SU-DHL-6 (cell line): ENCODE results near the gene KIF5B.
"Not testable (repeated sequence)": the region's sequence is repeated elsewhere in the genome, so short reads cannot be mapped to it uniquely, and the experiment has no call there.

Experiments
- H2AFZ ChIP-seq: fragments of 200-600 bp; sonication (generic); 2 replicates; pipeline ENCODE4 v1.6.1; 2014; ENCODE audit warnings: low read depth, mild to moderate bottlenecking, moderate library complexity, mixed read lengths, antibody characterized with exemption, low read length; ENCODE audit not compliant: severe bottlenecking
- H3F3A ChIP-seq: fragments of 200-600 bp; shearing (Covaris generic); 2 replicates; pipeline ENCODE4 v1.6.0; 2016; ENCODE audit warnings: antibody characterized with exemption, mild to moderate bottlenecking; ENCODE audit not compliant: insufficient read depth
- H3K27ac ChIP-seq: fragments of 200-600 bp; sonication (generic); 2 replicates; pipeline ENCODE4 v1.5.1; 2016; ENCODE audit warnings: low read depth, mild to moderate bottlenecking, low read length, moderate library complexity, mixed read lengths
- H3K27me3 ChIP-seq: fragments of 200-600 bp; sonication (generic), shearing (Covaris generic); 2 replicates; pipeline ENCODE4 v1.6.0; 2014; ENCODE audit warnings: mild to moderate bottlenecking, low read length
- H3K36me3 ChIP-seq: fragments of 200-600 bp; sonication (generic); 2 replicates; pipeline ENCODE4 v1.6.1; 2014; ENCODE audit warnings: mild to moderate bottlenecking, low read length, mixed read lengths
- H3K4me2 ChIP-seq: fragments of 300-600, 200-600 bp; shearing (Covaris generic), sonication (generic); 2 replicates; pipeline ENCODE4 v1.6.0; 2014; ENCODE audit warnings: low read length, low read depth, mild to moderate bottlenecking; ENCODE audit not compliant: poor library complexity, severe bottlenecking
- H3K4me3 ChIP-seq: fragments of 200-600 bp; sonication (generic); 2 replicates; pipeline ENCODE4 v1.5.1; 2014; ENCODE audit warnings: antibody characterized with exemption, low read length, mild to moderate bottlenecking, mixed read lengths; ENCODE audit not compliant: insufficient read depth, poor library complexity, severe bottlenecking
- H3K79me2 ChIP-seq: fragments of 200-600 bp; sonication (generic); 2 replicates; pipeline ENCODE4 v1.6.1; 2014; ENCODE audit warnings: mild to moderate bottlenecking, low read length, moderate library complexity; ENCODE audit not compliant: insufficient read depth
- H3K9ac ChIP-seq: fragments of 200-600 bp; sonication (generic); 2 replicates; pipeline ENCODE4 v1.7.0; 2014; ENCODE audit warnings: mild to moderate bottlenecking, low read length
- H3K9me2 ChIP-seq: fragments of 200-600 bp; sonication (generic); replicated peaks from 2 replicates; pipeline ENCODE4 v1.6.1; 2014; ENCODE audit warnings: low read length; ENCODE audit not compliant: insufficient read depth
- H3K9me3 ChIP-seq: fragments of 200-600 bp; sonication (generic); 2 replicates; pipeline ENCODE4 v1.6.1; 2014; ENCODE audit warnings: low read length, mixed read lengths; ENCODE audit not compliant: insufficient read depth
- H4K20me1 ChIP-seq: fragments of 200-600 bp; sonication (generic); 2 replicates; pipeline ENCODE4 v1.6.1; 2014; ENCODE audit warnings: low read depth, mild to moderate bottlenecking, antibody characterized with exemption, low read length, moderate library complexity, mixed read lengths
- EZH2phosphoT487 ChIP-seq: fragments of 200-600 bp; sonication (generic), shearing (Covaris generic); conservative IDR thresholded peaks from 2 replicates; pipeline ENCODE4 v1.6.1; 2018; ENCODE audit warnings: mild to moderate bottlenecking, antibody characterized with exemption, low read length, moderate library complexity, mixed read lengths
- TF ChIP-seq, protein P1 (sequence below): fragments of 200-600 bp; sonication (generic); IDR thresholded peaks from one replicate; pipeline ENCODE4 v1.5.1; 2017; ENCODE audit warnings: antibody characterized with exemption, mild to moderate bottlenecking, low read length, moderate library complexity; ENCODE audit not compliant: insufficient read depth, poor library complexity, severe bottlenecking

Gene KIF5B

DNA sequence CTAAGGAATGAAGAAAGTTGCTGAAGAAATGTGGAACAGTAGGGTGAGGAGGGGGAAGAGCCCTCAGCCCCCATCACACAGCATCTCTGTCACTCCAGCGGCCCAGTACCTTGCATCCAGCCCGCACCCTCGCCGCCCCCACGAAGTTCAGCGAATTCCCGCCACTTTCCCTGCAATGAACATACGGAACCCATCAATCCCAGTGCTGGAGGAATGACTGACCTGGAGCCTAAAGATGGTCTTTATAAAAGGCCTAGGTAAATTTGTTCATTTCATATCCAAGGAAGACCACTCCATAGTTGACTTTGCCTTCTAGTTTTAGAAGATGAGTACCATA, 779 bp upstream of the KIF5B start:
- Histone ChIP-seq H2AFZ (peak overlapping the region; percentile 97), H4K20me1 (peaks cover 30% of the 10 kb centered on the region), H3K9me3 (no peaks in the 10 kb centered on the region), H3K27ac (no peak overlapping the region), H3K79me2 (peaks cover 41% of the 10 kb centered on the region), H3F3A (peaks cover 3% of the 10 kb centered on the region; the same call in 1 of the 2 replicates), H3K36me3 (no peaks in the 10 kb centered on the region), H3K4me3 (peak overlapping the region; percentile 92), H3K9me2 (no peaks in the 10 kb centered on the region), H3K9ac (peak overlapping the region; percentile 94), H3K4me2 (peak overlapping the region; percentile 75), H3K27me3 (no peaks in the 10 kb centered on the region)
- TF ChIP-seq EZH2phosphoT487: no peak
- TF ChIP-seq, protein P1, sequence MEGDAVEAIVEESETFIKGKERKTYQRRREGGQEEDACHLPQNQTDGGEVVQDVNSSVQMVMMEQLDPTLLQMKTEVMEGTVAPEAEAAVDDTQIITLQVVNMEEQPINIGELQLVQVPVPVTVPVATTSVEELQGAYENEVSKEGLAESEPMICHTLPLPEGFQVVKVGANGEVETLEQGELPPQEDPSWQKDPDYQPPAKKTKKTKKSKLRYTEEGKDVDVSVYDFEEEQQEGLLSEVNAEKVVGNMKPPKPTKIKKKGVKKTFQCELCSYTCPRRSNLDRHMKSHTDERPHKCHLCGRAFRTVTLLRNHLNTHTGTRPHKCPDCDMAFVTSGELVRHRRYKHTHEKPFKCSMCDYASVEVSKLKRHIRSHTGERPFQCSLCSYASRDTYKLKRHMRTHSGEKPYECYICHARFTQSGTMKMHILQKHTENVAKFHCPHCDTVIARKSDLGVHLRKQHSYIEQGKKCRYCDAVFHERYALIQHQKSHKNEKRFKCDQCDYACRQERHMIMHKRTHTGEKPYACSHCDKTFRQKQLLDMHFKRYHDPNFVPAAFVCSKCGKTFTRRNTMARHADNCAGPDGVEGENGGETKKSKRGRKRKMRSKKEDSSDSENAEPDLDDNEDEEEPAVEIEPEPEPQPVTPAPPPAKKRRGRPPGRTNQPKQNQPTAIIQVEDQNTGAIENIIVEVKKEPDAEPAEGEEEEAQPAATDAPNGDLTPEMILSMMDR: no peak

- Histone ChIP-seq H3F3A (peaks cover 3% of the 10 kb centered on the region; the same call in 1 of the 2 replicates), H3K27me3 (no peaks in the 10 kb centered on the region), H3K36me3 (no peaks in the 10 kb centered on the region), H3K9ac (peak overlapping the region; percentile 94), H4K20me1 (peaks cover 43% of the 10 kb centered on the region), H3K4me3 (peak overlapping the region; percentile 92), H3K27ac (peak overlapping the region; percentile 80), H3K9me2 (no peaks in the 10 kb centered on the region), H3K79me2 (peaks cover 55% of the 10 kb centered on the region), H2AFZ (peak overlapping the region; percentile 97), H3K4me2 (peak overlapping the region; percentile 88), H3K9me3 (no peaks in the 10 kb centered on the region)
- TF ChIP-seq, protein P1: no peak
- TF ChIP-seq EZH2phosphoT487: no peak
Measured at GRCh38 chr10:32055478-32056135, 618 bp downstream of the KIF5B start.

DNA sequence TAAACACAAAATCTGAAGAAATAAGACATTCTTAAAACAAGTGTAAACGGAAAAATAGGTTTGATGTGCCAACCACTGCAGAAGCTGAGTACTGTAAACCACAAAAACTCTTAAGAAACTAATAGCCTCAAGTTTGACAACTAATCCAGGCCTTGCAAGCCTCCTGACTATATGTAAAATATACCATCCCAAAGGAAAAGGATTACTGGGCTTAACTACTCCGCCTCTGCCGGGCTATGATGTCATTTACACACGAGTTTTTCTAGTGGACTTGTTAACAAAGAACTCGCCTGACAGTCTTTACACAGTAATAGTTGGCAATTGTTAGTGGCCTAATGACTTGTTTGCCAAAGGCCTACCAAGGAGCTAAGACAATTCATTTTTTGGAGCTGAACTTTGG, 2.1 kb downstream of the KIF5B start:
- H4K20me1 ChIP-seq: peaks cover 58% of the 10 kb centered on the region
- no peaks in the 10 kb centered on the region for H3K9me2 ChIP-seq
- no peaks in the 10 kb centered on the region for H3K36me3 ChIP-seq
- H2AFZ ChIP-seq: no peak overlapping the region
- H3F3A ChIP-seq: peaks cover 3% of the 10 kb centered on the region; the same call in 1 of the 2 replicates
- peak overlapping the region; percentile 92 for H3K4me3 ChIP-seq
- peaks cover 70% of the 10 kb centered on the region for H3K79me2 ChIP-seq
- no peak overlapping the region for H3K27ac ChIP-seq
- H3K9ac ChIP-seq: peak overlapping the region; percentile 94
- no peaks in the 10 kb centered on the region for H3K9me3 ChIP-seq
- no peak for TF ChIP-seq EZH2phosphoT487
- TF ChIP-seq, protein P1: no peak
- peak overlapping the region; percentile 88 for H3K4me2 ChIP-seq
- no peaks in the 10 kb centered on the region for H3K27me3 ChIP-seq

DNA sequence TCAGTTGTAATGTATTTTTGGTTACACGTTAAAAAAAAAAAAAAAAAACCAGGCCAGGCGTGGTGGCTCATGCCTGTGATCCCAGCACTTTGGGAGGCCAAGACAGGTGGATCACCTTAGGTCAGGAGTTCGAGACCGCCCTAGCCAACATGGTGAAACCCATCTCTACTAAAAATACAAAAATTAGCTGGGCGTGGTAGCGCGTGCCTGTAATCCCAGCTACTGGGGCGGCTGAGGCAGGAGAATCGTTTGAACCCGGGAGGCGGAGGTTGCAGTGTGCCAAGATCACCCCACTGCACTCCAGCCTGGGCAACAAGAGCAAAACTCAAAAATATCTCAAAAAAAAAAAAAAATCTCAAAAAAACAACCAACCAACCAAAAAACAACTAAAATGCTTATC, 2.8 kb downstream of the KIF5B start:
- H3K27me3 ChIP-seq, H3F3A ChIP-seq, H3K36me3 ChIP-seq, H3K9me2 ChIP-seq, H2AFZ ChIP-seq, H3K9me3 ChIP-seq, H3K27ac ChIP-seq: not testable (repeated sequence)
- Histone ChIP-seq H3K4me2 (peak overlapping the region; percentile 88), H3K4me3 (peak overlapping the region; percentile 92), H3K79me2 (peaks cover 77% of the 10 kb centered on the region), H4K20me1 (peaks cover 64% of the 10 kb centered on the region), H3K9ac (peak overlapping the region; percentile 94)
